Astrocyte (in vitro differentiated cells and primary cell): Measurements from ENCODE around the gene TIMP3.

Experiments used
- CTCF ChIP-seq: IDR thresholded peaks from 2 replicates; pipeline ENCODE4 v1.5.1; 2011; ENCODE audit warnings: low read depth, mild to moderate bottlenecking, inconsistent platforms, low read length, moderate library complexity; ENCODE audit not compliant: insufficient read depth
- EZH2 ChIP-seq: IDR thresholded peaks from 2 replicates; pipeline ENCODE4 v1.6.1; 2012; ENCODE audit warnings: mild to moderate bottlenecking, low read length, inconsistent platforms; ENCODE audit not compliant: insufficient read depth

GRCh38 chr22:32819120-32819519, 17.6 kb downstream of the TIMP3 start:
- TF ChIP-seq CTCF (no peak), EZH2 (no peak)
